HG03097 (cell line): Measurements from ENCODE around the gene RGCC.

Experiments used
- ATAC-seq: cut with Tn5 transposase; IDR thresholded peaks from one replicate; pipeline ENCODE4 v1.9.1; 2021; ENCODE audit not compliant: unreplicated experiment, low FRiP score

The RGCC gene

DNA sequence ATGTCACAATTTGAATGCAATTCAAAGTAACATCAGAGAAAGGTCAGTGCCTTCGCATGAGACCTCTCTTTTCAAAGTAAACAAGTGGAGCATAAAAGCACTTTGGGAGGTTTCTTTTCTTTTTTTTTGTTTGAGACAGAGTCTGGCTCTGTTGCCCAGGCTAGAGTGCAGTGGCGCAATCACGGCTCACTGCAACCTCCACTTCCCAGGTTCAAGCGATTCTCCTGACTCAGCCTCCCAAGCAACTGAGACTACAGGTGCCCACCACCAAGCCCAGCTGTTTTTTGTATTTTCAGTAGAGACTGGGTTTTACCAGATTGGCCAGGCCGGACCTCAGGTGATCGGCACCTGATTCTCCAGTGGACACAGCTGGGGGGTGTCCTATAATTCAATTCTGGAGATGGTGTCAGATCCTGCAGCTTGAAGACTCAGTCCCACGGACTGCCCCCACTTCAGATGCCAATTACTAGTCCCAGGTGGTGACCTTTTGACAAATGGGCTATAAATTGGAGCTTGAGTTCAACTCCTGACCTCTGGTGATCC, 57.6 kb downstream of the RGCC start:
- ATAC-seq, result no peak

DNA sequence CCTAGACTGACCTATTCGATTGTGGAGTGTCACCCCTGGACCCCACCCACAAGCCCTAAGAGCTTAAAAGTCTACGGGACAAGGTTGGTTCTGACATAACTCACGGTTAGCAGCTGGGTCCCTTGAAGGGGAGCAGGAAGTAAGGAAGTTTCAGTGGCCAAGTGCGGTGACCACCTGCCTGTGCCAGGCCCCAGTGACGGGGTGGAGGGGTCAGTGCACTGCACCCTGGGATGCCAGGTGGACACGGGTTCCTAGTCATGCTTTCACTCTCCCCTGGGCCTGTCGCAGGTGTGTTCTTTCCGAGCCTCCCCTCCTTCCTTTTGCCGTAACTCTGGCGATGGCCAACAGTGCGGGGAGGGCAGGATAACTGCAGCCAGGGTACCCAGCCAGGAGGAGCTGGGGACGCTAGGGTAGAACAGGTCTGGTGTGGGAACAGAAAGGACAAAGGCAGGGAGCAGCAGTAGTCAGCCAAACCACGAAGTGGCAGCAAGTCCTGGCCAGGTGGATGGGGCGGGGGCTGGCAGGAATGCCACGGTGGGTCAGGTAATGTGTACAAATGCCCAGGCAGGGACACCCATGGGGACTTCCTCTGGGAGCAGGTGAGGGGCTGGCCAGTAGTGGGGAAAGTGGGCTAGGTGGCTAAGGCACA, 58.3 kb downstream of the RGCC start:
- ATAC-seq, result no peak

DNA sequence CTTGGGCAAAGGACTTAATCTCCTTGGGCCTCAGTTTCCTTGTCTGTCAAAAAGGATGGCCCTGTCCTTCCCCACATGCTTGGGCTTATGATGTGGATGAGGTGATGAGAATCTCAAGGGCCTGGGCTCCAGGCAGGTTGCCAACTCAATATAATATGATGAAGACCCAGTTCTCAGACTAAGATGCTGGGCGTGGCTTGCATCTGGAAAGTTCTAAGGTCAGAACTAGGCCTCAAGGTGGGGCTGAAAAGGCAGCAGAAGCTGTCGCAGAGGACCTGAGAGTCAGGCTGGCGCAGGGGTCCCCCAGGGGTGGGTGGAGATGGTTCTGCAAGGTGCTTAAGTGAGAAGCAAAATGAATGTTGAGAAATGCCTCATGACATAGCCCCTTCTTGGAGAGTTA, 58.8 kb downstream of the RGCC start:
- no peak for ATAC-seq

DNA sequence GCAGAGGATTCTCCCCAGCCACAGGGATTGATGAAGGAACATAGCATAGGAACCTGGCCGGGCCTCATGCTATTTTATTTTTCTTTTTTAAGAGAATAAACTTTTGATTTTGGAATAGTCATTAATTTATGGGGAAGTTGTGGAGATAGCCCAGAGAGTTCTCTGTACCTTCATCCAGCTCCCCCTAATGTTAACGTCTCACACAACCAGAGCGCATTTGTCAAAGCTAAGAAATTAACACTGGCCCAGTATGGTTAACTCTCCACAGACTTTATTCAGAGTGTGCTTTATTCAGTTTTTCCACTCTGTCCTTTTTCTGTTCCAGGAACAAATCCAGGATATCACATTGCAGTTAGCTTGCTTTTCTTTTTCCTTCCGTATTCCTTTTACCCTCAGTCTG, 59.4 kb downstream of the RGCC start:
- ATAC-seq, result no peak

DNA sequence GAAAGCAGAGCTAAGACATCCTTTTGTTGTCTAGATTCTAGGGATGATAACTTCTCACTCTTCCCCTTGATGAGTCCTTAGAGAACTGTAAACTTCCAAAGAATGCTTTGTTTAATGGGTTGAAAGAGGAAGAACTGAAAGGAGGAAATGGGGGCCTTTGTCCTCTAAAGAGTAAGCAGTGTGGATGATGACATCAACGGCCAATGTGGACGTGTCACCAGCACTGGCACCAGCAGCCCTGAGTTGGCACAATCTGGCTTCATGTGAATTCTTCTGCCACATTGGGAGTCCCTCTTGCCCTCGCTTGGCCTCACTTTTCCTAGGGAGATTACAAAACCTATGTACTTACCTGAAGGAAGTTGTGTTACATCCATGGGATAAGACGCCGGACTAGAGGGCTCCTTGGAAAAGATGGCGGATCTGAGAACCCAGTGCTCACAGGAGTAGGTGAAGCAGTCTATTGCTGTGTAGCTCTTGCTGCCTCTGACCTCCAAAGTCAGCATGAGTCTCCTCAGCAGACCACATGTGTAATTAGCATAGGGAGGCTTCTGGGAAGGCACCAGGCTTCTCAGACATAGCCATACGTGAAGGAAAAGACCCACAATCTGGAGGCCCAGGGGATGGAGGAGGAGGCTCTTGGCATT, 62.8 kb downstream of the RGCC start:
- no peak for ATAC-seq
